C1 segment of cervical spinal cord (tissue), 14 donors: ENCODE measurements around the gene RYR3.
A peak's percentile ranks its signal among the peaks of the same experiment; 100 is the strongest.

ENCODE experiments used
- DNase-seq, 14 donors: peaks; one replicate each; lab custom pipeline; 2025; lab: John Stamatoyannopoulos, UW

The RYR3 gene

DNA sequence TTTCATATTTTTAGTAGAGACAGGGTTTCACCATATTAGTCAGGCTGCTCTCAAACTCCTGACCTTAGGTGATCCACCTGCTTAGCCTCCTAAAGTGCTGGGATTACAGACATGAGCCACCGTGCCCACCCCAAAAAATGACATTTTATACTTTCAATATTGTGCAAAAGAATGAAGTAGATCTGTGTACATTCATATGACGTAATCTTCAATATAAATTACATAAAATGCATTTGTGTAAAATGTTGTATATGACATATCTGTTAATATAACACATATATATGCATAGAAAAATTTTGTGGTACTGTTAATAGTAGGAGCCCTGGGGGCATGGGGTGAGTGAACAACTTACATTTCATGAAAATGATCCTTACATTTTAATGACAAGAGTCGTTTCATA lies 71.7 kb downstream of the RYR3 start:
- DNase-seq: no peak

DNA sequence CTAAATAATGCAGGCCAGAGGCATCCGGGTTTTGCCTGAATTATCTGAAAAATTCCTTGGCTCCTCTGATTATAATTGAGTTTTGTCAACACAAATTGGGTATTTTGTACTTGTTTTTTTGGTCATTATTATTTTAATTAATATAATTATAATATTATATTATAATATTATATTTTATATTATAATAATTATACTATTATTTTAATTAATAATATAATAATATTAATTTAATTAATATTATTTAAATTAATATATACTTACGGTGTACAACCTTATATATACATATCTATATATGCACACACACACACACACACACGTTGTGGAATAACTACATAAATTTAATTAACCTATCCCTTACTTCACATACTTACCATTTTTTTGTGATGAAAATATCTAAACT lies 73.5 kb downstream of the RYR3 start:
- DNase-seq: no peak

DNA sequence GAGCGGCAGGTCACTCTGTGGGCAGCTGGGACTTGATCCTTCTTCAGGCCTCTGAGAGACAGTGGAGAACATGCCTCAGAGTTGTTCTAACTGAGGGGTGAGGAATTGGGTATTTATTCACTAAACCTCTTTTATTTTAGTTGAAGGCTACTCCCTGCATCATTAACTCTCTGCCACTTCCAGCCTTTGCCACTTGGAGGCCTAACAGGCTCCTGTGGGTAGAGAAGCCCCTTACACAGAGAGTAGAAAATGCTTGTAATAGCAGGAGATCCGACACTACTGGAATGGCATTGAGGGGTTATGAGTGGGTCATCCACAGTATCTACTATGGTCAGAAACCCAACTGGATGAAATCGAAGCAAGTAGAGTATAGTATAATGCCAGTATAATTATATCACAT lies 81.7 kb downstream of the RYR3 start:
- no peak for DNase-seq

DNA sequence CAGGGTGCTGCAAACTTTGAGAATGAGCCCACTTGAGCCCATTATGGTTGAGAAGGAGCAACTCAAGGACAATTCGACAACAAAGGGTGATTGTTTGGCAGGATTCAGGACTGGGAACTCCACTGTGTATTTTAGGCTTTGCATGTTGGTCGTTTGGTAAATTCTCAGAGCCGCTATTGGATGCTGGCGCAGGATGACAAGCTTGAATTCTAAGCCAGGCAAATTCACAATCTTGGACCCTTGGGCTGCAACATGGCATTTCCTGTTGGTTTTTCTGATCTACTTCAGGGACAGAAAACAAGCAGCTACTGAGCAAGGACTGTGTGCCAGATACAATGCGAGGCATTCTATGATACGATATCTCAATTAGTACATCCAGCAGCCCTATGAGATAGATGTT lies 82.8 kb downstream of the RYR3 start:
- no peak for DNase-seq

DNA sequence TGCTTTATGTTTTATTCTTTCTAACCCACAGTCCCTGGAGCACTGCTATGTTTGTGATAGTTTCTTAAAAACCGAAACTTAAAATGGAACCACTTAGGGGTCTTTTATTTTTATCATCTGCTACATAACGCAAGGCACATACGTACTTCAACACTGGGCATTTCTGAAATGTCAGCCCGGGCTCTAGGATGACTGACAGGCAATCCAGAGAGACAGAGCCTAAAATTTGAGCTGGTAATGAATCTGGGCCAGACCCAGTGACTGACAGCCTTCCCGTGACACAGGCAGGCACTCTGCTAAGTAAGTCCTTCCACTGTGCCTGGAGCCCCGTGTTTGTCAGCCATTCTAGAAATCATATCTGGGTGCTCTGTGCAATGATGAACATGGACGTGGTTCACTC lies 84.6 kb downstream of the RYR3 start:
- DNase-seq: no peak

DNA sequence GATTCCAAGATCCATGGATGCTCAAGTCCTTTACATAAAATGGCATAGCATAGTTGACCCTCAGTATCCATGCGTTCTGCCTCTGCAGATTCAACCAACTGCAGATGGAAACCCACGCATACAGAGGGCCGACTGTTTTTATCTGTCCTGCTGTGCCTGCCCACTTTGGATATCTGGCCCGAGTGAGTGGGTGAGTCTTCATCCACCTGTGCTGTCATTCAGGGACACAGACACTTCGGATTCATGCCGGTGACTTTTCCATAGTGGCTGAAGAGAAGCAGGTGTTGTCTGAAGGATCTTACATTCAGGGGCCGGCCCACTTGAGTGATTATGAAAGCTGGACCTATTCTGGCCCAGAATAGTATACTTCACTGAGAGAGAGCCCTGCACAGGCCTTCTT lies 85.1 kb downstream of the RYR3 start:
- DNase-seq: no peak

DNA sequence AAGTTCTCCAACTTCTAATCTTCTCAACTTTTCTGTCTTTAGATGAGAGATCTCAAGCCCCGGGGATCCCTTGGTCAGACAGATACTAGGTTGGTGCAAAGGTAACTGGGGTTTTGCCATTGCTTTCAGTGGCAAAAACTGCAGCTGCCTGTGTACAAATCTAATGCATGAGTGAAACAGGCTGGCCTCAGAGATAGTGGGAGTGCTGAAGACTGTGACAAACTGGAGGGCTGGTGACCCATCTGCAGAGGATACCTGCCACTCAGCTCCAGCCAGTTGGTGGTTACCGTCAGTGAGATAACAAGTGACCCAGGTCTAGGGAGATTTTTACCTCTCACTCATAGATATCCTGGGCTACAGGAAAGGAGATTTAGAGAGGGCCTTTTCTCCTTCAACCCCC lies 85.7 kb downstream of the RYR3 start:
- DNase-seq: no peak

DNA sequence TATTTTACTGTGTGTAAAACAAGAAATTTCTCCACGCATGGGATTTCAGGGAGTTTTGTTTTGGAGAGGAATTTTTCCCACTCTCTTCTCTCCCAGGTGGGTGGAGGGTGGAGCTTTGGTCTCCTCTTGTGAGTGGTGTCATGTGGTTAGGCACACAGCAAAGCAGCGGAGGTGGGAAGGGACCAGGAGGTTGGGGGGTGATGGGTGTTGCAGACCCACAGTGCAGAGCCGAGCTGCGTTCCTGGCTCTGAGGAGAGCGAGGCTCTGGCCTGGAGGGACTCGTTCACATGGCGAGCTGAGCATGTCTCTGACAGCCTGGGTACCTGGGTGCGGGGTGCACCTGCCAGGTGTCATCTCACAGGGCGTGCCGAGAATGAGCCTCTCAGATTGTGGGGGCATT lies 87.8 kb downstream of the RYR3 start:
- DNase-seq: no peak

DNA sequence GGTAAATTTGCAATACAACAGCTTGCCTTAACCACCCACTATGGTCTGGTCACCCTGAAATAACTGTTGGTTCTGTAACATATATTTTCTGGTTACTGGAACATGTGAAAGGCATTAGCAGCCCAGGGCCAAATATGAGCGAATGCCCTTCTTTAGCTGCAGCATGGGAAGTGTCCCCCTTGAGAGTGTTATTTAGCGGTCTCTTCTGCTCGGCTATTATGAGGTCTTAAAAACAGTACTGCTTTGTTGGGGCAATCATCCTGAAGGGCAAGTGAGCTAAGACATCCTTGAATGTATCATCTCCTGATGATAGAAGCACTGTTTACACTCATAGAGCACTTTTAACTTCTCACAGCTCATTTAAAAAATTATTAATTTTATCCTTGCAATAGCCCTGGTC lies 90.2 kb downstream of the RYR3 start:
- DNase-seq: no peak

DNA sequence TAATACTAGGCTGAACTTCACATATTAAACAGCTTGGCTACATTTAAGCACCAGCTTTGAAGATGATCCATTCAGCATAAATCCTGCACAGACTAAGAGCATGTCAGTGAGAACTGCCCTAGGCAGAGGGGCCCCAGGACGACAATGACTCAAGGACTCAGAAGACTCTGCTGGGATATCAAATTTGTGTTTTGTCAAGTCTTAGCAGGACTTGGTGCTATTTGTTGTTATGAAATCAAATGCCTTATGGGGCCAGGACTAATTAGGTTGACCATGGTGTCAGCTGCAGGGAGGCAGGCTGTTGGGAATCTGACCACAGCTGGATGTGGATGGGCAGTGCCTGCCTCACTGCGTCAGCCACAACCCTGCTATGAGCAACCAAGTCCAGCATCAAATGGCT lies 91.8 kb downstream of the RYR3 start:
- DNase-seq: no peak

DNA sequence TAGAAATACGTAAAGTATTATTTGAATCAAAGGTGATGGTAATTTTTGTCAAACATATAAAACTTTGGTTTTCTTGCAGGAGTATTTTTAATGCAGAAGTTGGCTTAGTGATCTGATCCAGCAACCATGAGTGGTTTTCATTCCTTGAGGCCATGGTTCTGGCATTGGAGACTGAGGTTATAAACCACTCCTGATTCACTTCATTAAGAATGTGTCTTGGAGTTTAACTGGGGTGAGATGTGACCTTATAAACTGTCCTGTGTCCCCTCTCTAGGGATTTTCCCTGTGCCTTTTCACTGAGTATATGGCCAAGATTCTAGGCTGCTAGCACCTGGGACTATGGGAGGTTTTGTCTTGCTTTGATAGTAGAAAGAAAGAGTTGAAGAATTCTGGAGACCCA lies 94.3 kb downstream of the RYR3 start:
- no peak for DNase-seq

DNA sequence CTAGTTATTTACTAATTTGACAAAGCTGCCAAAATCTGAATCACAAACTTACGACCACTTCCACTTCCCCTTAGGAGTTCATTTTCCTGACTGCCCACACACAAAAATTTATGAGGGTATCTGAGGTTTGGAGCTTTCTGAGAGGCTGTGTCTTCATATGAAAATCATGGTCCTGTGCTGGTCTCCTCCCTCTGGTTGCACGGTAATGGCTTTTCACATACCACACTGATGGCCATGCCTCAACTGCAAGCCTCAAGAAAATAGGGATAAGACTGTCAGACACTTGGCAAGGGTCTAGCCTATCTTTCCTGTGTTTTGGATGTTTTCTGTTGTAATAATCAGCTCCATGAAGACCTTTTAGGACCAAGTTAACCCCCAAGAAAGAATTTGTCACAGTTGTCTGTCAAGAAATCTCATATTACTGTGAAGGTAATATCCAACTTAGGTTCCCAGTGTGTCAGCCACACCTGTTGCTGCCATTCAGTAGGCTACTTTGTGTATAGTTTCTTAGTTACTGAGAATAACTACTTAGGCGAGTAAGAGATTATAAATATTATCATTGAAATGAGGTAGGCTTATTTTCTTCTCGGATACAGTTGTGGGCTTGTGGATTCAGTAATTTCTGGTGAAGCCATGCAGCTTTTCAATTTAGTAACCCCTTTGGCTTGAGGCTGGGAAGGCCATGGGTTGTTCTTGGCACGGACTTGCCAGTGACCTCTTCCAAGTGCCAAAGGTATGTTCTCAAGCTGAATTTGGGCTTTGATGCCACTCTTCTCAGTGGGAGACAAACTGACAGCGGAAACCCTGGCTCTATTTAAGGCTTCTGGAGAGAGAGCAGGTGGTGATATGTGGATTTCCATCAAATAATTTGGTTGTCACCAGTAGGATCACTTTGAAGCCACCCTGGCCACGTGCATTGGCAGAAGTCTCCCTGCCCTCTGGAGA lies 101.1 kb downstream of the RYR3 start:
- DNase-seq: no peak

DNA sequence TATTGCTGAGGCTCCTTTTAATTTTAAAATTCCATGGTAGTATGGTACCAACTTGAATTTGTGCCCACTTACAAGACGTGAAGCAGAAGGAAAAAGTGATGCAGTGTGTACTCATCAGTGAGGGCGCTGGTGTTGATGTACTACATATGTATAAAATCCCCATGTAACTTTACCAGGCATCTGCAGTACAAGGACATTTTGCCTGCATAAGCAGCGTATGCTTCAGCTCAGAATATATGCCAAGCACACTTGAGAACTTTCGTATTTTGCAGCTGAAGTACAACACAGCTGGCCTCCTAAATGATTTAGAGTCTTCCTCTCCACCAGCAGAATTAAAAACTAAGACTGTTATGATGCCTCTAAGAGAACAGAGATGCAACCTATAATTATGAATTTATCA lies 108.9 kb downstream of the RYR3 start:
- DNase-seq: no peak

DNA sequence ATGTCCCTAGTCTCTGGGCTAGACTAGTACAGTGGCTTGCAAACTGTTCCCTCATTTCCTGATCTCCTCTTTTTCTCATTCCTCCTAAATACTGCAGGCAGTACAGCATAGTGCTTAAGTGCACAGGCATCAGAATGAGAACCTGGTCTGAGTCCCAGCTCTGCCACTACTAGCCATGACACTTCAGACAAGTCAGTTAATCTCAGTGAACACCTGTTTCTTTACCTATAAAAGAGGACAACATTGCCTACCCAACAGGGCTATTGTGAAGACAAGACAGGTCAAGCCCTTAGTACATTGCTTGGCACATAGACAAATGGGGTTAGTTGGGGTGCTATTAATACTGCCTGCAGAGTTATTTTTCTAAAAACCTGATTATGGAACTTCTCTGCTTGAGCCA lies 113.3 kb downstream of the RYR3 start:
- no peak for DNase-seq

DNA sequence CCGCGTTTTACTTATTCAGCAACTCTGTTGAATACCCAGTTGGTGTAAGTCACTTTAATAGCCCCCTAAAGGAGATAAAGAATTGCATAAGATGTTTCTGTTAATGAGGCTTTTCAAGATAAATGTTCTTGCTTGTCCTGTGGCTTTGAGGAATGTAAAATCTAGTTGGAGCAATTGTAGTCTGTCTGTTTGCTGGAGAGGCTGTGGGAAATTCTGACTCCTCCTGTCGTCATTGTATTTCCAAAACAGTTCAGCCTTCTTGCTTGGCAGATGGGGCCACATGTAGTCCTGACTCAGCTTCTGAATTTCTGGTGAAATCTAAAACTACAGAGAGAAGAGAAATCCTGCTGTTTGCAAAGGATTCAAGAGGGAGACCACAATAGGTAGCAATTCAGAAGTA lies 114.4 kb downstream of the RYR3 start:
- DNase-seq: peak in 1 of 14 donors; percentile 3

DNA sequence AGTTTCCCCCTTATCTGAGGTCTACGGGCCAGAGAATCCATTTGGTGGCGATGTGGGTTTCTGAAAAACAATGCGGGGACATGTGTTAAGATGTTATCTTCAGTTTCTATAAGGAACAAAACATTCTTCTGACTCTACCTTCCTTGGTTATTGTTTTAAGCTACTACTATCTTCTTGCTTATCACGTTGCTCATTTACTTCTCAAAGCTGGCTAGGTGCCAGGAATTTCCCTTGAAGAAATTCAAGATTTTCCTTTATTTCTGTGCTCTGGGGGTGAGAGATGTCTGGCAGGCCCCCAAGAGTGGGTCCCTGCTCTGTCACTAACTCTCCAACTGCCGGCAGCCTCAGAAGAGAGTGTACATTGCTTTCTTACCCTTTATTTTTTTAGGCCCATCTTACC lies 119.8 kb downstream of the RYR3 start:
- DNase-seq: no peak

DNA sequence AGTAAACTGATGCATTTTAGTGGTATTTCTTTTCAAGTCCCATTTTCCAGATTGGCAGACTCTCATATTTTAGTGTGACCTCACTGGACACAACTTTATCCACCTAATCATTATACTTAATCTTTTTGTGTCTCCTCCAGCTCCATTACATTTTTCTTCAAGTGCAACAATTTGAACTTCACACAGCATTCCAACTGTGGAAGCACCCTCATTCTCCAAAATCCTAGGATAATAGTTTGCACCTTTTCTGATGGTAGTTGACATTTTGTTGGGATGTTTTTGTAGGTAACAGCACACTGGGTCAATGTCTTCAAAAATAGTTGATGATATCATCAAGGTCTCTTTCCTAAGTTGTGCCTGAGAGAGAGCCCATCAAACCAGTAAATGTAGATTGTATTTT lies 123.1 kb downstream of the RYR3 start:
- no peak for DNase-seq

DNA sequence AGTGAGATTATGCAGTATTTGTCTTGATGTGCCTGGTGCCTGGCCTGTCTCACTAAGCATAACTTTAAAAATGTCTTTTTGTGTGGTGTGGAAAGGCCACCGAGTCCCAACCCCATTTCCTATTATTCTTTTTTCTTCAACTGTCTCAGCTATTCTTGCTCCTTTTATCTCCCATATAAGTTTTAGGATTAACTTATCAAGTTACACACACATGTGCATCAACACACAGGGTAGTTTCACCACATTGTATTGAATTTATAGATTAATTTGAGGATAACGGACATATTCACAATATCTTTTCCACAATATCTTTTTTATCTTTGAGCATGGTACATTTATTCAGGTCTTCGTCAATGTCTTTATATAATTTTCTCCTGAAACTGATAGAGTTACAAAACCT lies 127.6 kb downstream of the RYR3 start:
- DNase-seq: no peak

DNA sequence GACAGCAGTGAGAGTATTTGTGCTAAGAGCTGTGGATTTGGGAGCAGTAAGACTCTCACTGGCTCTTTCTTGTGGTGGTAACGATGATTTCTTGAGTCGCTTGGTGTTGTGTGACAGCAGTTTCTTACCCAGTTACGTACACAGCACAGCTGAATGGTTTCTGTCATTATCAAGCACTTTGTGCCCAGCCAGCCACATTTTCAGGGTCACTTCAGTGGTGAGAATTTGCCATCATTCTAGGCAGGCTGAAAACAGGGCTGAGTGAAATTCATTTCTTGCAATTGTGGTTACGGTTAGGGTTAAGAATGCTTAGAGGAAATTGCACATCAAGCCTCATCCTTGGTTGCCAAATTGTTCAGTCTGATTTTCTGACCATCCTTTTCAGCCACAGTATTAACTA lies 130.1 kb downstream of the RYR3 start:
- no peak for DNase-seq

DNA sequence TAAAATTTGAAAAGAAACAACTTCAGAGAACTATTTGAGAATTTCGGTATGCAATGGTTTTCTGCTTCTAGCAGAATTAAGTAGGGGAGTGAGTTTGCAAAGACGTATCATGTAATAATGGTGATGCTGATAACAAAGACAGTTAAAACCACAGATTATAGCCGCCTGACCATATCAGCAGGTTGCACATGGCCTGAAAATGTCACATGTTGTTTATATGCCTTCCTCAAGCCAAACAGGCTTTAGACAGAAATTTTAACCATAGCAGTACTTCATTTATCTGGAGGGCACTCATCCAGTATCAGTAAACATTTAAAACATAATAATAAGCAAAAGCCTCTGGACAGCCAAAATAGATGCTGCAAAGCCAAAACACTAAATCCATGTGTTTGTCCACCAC lies 131.7 kb downstream of the RYR3 start:
- DNase-seq: no peak

DNA sequence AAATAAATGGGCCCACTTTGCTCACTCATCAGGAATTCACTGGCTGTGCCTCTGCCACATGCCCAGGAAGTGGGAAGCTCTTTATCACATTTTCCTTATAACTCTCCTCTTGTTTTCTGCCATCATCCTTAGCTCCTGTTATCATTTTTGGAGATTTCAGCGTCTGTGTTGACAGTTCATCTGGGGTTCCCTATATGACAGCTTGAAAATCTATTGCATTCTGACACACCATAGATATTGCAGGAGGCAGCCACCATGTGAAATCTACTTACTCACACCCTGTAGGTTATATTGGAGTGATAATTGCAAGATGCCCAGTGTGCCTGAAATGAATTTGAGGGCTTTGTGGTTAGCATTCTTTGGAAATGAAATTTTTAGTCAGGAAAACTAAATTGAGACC lies 132.9 kb downstream of the RYR3 start:
- DNase-seq: no peak

DNA sequence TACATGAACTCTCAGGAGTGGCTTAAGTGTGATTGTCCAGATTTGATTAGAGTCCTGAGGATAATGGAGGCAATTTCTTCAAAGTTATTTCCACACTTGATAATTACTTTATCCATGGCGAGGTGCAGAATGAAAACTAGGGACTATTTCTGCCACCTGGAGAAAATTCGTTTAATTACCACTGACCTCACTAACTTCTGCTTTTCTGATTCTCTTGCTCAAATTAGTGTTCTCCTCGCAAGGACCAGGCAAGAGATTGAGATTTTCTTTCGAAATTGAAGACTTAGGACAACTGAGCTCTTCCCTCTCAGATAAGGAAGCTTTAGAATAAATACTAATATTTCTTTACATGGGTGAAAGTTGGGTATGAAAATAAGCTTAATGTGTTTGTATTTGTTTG lies 135.2 kb downstream of the RYR3 start:
- no peak for DNase-seq

DNA sequence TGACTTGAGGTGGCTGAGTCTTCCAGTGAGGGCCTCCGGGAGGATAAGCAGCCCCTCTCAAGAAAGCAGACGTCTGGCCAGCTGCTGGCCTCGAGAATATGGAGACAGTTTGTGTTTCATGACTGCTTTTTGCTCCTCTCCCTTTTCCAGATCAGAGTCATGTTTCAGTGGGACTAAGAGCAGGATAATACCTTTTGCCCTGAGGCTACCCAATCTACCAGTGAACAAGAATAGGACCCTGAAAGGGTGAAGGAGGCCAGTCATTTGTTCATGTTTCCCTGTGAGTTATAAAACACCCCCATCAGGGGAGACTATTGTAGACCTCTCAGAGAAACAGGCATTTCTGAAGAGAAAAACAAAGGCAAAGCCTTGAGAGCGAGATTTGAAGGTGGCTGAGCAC lies 137.4 kb downstream of the RYR3 start:
- DNase-seq: no peak
